Pulmonary artery endothelial cell (primary cell): ENCODE data around the gene TECPR2. TPM values are rescaled to one million over a fixed set of nuclear protein-coding genes. Genes with fewer than 3 reads are reported as not detected.

ENCODE experiments used
- DNase-seq: peaks from one replicate; pipeline ENCODE4 v3.0.0-alpha.2; 2011; ENCODE audit warnings: low read depth, low spot score
- total RNA-seq: library from RNA; depleted of rRNA; stranded (reverse); fragments of >200 nt; gene quantifications from 2 replicates; pipeline ENCODE4 v1.2.3, GENCODE V29; 2014

Gene TECPR2
- total RNA-seq, 1 donor from 2014 or later, result 13.4 TPM

DNA sequence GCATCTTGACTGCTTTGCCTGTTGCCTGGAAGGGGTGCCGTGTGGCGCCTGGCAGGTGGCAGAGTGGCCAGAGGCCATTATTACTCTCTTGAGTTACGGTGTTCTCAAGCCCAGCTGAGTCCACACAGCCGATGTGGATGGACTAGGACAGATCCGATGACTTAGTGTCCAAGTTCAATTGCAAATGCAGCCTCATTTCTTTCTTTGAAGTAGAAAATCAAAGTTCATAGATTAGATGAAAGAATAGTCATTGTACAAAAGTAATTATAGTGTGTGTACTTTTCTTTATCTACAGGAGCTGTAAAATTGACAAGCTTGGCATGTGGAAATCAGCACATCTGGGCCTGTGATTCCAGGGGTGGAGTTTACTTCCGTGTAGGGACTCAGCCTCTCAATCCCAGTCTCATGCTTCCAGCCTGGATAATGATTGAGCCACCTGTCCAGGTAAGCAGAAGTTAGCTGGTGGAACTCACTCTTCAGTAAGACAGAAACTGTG lies 102.2 kb downstream of the TECPR2 start:
- no peak for DNase-seq

DNA sequence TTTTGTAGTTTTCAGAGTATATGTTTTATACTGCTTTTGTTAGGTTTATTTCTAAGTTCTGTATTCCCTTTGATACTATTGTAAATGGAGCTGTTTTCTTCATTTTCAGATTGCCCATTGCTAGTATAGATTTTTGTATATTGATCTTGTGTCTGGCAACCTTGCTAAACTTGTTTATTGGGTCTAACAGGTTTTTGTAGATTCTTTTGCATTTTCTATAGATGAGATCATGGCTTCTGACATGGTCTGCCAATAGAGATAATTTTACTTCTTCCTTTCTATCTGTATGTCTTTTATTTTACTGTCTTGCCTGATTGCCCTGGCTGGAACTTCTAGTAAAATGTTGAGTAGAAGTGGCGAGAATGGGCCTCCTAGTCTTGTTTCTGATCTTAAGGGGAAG lies 106.5 kb downstream of the TECPR2 start:
- no peak for DNase-seq

DNA sequence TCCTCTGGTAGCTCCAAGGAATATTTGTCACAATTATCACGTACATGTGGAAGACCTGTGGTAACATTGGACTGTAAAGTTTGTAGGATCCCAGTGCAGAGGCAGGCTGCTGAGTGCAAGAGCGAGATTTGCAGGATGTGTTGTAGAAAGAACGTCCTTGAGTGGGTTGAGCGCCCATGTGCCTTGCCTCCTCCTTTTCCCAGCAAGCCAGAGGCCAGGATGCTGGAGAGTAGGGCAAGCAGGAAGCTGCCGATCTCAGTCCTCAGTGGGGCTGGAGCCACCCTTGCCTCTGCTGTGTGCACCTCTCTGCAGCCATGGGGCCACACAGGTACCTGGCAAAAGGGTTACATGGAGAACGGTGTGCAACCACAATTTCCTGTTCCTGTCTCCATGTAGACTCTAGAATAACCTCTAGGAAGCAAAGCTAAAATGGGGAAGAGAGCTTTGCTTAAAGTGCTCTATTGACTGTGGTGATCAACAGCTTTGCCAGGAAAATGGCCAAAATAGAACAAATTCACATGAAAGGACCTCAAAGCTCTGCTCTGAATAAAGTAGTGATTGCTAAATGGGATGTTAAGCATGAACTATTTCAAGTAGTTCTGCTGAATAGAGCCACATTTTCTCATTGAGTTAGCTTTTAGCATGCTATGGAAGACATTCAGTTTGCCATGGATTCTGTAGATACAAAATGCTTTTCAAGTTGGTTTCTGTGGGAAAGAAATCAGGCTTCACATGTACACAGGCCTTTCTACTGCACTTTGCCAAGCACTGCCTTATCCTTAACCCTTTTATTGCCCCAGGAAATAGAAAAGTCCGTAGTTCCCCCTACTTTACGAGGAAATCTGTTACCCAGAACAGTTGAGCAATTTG lies 109.4 kb downstream of the TECPR2 start:
- DNase-seq, result no peak

DNA sequence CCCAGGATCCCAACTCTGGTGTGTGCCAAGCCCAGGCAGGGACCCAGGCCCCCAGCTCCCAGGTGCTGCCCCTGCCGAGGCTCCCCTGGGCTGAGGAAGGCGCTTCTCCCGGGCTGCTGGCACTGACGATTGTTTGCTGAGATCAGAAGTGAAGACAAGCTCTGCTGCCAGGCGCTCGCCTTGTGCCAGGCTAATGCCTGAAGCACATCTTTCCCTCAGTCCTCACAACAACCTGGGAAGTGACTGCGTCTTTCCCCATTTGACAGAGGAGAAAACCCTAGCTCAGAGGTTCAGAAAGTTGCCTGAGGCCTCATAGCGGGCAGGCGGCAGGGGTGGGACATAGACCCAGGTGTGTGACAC lies 110.0 kb downstream of the TECPR2 start:
- DNase-seq, result no peak

DNA sequence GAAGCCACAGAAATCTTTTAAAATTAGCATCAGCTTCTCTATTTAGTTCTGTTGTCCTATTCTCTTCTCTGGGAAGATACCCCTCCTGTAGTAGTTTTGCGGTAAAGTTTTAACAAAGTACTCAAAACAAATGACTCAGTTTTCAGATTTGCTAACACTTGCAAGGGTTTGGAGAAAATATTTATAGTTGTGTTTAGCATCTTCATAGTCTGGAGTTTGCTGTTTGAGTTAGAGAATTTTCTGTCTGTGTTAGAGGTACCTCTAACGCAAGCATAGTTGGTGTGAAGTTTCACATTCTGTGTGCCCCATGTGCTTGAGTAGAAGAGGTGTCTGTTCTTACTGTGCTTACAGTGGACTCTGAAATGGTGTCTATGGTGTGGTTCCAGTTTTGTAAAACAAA lies 110.8 kb downstream of the TECPR2 start:
- no peak for DNase-seq

DNA sequence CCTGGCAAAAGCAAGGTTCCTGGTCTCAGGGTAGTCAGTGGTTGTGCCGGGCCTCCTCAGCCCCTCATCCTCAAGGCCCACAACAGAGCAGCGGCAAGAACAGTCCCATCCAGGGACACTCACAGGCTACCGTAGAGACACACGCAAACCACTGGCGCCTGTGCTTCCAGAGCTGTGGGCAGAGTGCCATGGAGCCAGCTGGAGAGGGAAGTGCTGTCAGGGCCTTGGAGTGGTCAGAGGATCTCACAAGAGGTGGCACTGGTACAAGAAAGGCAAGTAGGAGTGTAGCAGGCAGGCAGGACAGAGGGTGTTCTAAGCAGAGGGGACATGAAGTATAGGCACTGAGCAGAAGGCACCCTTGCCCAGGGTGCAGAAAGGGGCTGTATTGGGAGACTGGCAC lies 112.2 kb downstream of the TECPR2 start:
- DNase-seq, result no peak

DNA sequence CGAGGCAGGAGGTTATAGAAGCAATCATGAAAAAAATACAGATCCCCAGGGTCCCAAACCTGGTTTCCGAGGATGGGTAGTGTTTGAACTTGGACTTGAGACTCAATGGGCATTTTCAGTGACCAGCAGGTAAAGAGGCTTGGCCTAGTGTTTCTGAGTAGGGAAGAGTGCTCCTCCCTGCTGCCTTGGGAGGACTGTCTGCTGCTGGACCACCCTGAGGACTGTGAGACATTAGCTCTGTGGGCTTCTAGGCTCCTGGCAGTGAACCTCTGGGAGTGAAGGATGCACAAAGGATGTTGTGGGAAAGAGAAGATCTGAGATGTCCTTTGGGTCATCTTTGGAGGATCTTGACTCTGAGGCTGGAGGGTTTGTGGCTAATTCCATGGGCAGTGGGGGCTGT lies 116.4 kb downstream of the TECPR2 start:
- no peak for DNase-seq

DNA sequence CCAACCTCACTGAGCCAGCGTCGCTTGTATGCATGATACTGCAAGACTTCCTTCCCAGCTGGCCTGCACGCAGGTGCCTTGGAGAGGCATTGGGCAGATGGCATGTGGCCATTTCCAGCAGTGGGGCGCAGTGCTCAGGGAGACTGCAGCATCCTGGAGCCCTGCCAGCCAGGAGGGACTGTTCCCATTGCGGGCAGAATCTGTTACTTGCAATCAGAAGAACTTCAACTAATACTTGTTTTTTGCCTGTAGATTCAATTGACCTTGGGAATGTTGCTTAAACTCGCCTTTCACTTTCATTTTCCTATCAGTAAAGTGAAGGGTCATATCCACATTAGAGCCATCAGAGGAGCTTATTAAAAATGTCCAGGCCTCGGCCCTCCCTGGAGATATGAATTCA lies 117.0 kb downstream of the TECPR2 start:
- no peak for DNase-seq

DNA sequence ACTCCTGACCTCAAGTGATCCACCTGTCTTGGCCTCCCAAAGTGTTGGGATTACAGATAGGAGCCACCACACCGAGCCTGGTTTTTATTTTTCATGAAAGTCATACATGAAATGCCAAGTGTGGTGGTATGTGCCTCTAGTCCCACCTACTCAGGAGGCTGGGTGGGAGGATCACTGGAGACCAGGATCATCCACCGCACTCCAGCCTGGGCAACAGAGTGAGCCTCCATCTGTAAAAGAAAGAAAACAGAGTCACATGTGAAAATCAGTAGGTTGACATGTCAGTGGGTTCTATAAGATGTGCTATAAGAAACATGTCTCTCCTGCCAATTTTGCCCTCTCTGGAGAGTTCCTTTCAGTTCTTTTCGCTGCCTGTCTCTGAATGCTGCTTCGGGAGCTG lies 118.6 kb downstream of the TECPR2 start:
- DNase-seq, result no peak

DNA sequence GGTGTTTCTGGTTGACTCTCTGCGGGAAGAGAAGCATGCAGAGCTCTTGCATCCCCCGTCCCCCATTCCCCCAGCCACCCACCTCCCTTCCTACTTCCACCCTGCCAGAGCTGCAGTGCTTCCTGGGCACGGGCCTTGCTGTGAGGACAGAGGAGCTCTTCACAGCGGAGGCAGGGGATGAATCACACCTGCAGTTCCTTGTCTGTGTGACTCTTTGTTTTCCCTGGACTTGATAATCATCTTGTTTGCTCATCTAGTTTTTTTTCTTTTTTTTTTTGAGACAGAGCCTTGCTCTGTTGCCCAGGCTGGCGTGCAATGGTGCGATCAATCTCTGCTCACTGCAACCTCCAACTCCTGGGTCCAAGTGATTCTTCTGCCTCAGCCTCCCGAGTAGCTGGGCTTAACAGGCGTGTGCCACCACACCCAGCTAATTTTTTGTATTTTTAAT lies 119.1 kb downstream of the TECPR2 start:
- DNase-seq, result no peak

DNA sequence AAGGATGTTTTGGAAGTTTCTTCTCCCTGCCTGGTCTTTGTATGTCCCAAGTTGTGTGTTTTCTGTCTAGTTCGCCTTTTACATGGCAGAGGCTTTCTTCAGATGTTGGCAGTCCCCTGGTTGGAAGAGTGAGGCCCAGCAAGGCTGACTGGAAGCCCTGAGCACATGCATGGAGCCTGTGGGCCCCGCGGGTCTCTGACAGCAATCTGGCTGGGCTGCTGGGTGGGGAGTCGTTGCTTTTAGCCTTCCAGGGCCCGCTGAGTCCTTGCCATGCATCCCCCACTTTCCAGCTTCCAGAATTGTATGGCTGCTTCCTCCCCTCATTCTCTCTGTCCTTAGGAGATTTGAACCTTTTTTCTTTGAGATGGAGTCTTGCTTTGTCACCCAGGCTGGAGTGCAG lies 121.6 kb downstream of the TECPR2 start:
- no peak for DNase-seq

DNA sequence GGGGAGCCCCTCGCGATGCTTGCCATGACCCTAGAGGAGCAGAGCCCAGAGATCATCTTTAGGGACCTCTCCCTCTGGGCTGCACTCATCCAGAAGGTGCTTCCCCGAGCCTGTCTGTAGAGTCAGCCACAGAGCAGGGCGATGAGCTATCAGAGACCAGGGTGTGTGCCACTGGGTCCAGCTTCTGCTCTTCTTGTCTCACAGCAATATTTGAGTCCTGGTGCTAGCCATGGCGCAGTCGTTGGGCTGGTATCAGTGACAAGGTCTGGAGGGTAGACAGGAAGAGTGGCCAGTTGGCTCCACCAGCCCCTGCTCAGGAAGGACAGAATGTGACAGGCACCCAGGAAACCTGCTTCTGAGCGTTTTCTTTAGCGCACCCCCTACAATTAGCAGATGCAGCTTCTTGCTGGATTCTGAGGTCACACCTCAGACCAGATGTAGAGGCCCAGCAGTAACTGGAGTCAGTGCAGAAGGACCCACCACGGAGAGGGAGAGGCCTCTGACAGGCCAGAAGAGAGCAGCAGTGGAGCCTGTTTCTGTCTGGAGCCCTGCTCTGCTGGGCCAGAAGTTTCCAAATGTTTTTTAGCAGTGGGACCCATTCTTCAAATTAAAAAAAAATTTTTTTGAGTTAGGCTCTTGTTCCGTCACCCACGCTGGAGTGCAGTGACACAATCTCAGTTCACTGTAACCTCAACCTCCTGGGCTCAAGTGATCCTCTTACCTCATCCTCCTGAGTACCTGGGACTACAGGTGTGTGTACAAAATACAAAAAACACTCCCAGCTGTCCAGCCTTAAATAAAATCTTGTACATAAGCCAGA lies 123.2 kb downstream of the TECPR2 start:
- no peak for DNase-seq

DNA sequence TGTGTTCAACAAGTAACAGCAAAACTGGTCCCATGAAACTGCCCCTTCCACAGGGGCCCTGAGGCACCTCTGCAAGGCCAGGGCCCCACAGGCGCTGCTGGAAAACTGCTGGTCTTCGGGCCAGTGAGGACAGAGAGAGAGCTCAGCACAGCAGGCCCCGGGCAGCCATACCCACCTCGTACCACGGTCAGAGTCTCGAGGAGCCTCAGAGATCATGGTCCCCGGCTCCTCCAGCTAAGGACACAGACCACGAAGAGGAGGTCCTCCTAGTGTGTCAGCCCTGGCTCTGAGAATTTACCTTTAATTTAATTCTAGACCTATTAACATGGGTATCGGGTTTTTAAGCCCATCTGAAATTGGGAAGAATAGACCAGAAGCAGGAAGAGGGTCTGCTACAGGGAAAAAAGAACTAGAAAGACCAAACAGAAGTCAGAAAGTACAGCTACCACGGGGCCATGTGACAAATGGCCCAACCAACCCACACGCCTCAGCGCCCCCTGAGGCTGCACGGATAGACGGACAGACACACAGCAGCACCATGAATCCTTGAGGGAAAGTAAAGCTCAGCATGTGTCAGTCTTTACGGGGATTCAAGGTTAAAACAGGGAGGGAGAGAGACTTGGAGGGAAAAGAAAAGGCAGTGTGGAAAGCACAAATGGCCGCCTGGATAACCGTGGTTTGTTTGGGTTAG lies 123.9 kb downstream of the TECPR2 start:
- DNase-seq, result no peak

DNA sequence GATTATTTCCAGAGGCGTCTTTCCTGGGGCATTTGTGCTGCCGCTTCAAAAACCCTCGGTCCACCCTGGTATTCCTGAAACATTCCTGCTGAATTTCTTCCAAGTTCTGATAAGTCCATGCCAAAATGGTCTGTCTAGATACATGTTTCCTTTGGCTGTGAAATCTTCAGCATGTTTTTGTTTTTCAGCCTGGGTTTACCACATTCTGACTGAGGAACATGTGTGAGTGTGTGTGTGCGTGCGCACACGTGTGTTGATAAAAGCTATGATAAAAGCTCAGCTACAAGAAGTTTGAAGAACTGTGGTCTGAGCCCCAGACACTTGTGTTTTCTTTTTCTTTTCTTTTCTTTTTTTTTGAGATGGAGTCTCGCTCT lies 124.5 kb downstream of the TECPR2 start:
- no peak for DNase-seq

DNA sequence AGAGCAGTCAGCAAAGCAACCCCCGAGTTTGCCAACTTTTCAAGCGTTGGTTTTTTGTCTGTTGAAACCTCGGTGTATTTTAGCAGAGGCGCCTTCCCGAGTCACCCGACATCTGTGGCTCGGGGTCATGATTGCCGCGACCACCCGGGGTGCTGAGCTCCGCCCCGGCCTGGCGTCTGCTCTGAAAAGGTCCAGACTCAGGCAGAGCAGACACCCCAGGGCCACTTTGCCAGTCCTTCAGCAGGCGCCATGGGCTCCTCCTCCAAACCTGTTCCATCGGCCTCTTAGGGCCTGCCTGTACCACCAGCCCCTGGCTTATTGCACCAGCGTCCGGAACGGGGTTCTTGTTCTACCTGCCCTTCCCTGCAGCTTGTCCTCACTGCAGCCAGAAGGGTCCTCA lies 127.7 kb downstream of the TECPR2 start:
- no peak for DNase-seq

DNA sequence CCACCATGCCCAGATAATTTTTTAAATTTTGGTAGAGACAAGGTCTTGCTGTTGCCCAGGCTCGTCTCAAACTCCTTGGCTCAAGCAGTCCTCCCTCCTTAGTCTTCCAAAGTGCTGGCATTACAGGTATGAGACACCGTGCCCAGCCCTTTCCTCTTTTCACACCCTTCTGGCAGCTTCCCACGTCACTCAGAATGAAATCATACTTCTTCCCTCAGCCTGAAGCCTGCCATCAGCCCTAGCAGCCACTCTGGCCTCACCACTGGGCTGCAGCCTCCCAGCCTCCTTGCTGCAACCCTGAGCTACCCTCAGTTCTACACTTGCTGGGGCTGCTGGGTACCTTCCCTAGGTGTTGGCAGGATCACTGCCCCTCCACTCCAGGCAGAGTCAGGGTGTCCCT lies 128.6 kb downstream of the TECPR2 start:
- no peak for DNase-seq

DNA sequence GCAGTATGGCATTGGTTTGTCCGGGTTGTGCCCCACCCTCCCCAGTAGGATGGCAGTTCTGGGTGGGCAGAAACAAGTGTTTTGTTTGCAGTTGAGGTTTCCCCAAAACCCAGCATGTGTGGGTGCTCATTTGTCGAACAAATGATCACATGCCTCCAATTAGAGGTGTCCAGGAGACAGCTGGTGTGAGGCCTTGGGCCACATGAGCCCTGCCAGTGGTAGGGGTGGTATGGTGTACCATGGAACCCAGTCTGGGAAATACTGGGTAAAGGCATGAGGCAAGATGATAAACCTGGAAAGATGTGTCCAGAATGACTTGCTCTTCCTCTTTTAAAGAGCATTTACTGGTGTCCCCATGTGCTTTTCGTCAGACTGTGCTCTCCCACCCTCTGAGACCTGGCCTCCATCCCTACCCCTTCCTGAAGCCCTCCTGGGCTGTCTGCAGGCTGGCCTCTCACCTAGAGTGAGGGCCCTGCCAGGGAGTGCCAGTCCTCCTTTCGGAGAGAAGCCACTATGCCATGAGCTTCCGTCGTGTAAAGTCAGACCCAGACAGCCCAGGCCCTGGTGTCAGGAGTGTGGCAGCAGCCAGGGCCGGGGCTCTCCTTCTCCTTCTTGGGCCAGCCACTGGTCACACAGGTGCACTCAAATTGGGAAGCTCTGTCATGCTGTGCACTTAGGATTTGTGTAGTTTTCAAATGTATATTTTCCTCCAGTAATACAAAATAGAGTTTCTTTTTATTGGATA lies 129.2 kb downstream of the TECPR2 start:
- DNase-seq, result no peak

DNA sequence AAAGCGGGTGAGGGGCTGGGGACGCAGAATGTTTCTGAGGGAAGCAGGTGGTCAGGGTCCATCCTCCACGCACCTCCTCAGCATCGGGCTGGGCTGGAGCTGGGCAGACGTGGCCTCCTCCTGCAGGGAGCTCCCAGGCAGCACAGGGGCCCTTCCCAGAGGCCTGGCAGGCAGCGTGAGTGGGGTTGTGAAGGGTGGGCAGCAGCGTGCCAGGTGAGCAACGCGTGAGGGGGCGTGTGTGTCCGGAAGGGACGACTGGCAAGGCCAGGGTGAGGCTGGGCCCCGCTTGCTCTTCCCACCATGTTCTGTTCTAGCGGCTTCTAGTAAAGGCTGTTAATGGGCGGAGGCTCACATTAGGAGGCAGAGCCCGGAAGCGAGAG lies 129.8 kb downstream of the TECPR2 start:
- DNase-seq, result no peak

DNA sequence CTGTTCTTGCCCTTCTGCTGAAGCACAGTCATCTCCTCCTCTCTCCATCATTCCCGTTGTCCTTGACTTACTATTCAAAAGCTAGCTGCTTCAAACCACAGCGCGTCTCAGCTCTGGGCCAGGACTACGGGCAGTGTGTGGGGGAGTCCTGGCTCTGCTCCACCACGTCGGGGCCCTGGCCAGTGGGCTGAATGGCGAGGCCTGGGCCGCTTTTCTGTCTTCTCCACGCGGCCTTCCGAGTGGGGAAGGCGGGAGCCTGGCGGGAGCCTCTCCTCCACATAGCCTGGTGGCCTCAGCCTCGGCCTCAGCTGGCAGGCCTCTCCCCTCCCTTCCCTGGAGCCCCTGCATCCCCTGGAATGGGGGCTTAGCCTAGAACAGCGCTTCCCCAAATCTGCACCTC lies 130.4 kb downstream of the TECPR2 start:
- no peak for DNase-seq

DNA sequence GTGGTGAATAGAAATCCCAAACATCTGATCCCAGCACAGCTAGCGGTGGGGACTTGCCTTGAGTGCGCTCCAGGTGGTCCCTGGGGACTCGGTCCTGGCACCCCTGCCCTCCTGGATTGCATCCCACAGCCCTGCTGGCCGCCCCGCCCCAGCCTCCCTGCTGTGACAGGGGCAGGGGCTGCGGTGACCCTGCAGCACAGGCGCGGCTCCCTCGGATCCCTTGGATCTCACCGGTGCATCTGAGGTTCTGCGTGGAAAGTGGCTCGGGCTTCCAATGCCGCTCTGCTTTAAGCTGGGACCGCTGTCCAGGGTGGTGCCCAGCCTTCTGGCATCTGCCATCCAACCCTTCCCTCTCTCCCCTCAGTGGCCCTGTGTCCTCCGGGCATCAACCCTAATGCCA lies 130.8 kb downstream of the TECPR2 start:
- DNase-seq, result no peak
